H9 (cell line): Measurements from ENCODE around the gene LRP1. TPM values are rescaled to one million over a fixed set of nuclear protein-coding genes. Genes with fewer than 3 reads are reported as not detected.

Source experiments
- DNase-seq: peaks from one replicate; pipeline ENCODE4 v3.0.0-alpha.2; 2017
- H2AFZ ChIP-seq: one replicate; pipeline ENCODE4 v1.6.1; 2013; ENCODE audit warnings: mild to moderate bottlenecking, low read length, control low read depth, moderate library complexity
- H2AK5ac ChIP-seq: 2 replicates; pipeline ENCODE4 v1.6.1; 2013; ENCODE audit warnings: low read length, control low read depth, mixed read lengths; ENCODE audit not compliant: insufficient read length
- H2BK120ac ChIP-seq: one replicate; pipeline ENCODE4 v1.6.1; 2013; ENCODE audit warnings: low read depth, mild to moderate bottlenecking, low read length, control low read depth, inconsistent platforms; ENCODE audit not compliant: poor library complexity, severe bottlenecking
- H2BK12ac ChIP-seq: 2 replicates; pipeline ENCODE4 v1.6.1; 2013; ENCODE audit warnings: low read length, control low read depth, mixed read lengths, low read depth; ENCODE audit not compliant: insufficient read length
- H2BK15ac ChIP-seq: 2 replicates; pipeline ENCODE4 v1.6.1; 2013; ENCODE audit warnings: low read depth, low read length, control low read depth
- H2BK20ac ChIP-seq: one replicate; pipeline ENCODE4 v1.6.1; 2013; ENCODE audit warnings: low read depth, mild to moderate bottlenecking, low read length, control low read depth, inconsistent platforms; ENCODE audit not compliant: poor library complexity, severe bottlenecking
- H2BK5ac ChIP-seq: 2 replicates; pipeline ENCODE4 v1.6.1; 2013; ENCODE audit warnings: low read length, control low read depth, mixed read lengths; ENCODE audit not compliant: insufficient read length
- H3K14ac ChIP-seq: 2 replicates; pipeline ENCODE4 v1.6.1; 2013; ENCODE audit warnings: low read length, control low read depth; ENCODE audit not compliant: insufficient read depth
- H3K18ac ChIP-seq: 2 replicates; pipeline ENCODE4 v1.6.1; 2013; ENCODE audit warnings: low read depth, mild to moderate bottlenecking, mixed read lengths, low read length, control low read depth; ENCODE audit not compliant: insufficient read length
- H3K23ac ChIP-seq: 2 replicates; pipeline ENCODE4 v1.6.1; 2013; ENCODE audit warnings: low read length, control low read depth, mixed read lengths, low read depth; ENCODE audit not compliant: insufficient read length
- H3K23me2 ChIP-seq: 2 replicates; pipeline ENCODE4 v1.6.1; 2013; ENCODE audit warnings: low read depth, mild to moderate bottlenecking, mixed read lengths, low read length, control low read depth; ENCODE audit not compliant: insufficient read length, poor library complexity, severe bottlenecking
- H3K27ac ChIP-seq: 2 replicates; pipeline ENCODE4 v1.5.1; 2013; ENCODE audit warnings: low read length, control low read depth, mixed read lengths, low read depth; ENCODE audit not compliant: insufficient read length
- H3K27me3 ChIP-seq: 2 replicates; pipeline ENCODE4 v1.6.1; 2013; ENCODE audit warnings: low read length, control low read depth, inconsistent platforms; ENCODE audit not compliant: insufficient read depth
- H3K4ac ChIP-seq: 2 replicates; pipeline ENCODE4 v1.6.1; 2013; ENCODE audit warnings: low read depth, mild to moderate bottlenecking, control low read depth, inconsistent platforms, low read length, moderate library complexity
- H3K4me1 ChIP-seq: 2 replicates; pipeline ENCODE4 v1.6.1; 2013; ENCODE audit warnings: low read length, control low read depth, inconsistent platforms; ENCODE audit not compliant: insufficient read depth
- H3K4me2 ChIP-seq: 2 replicates; pipeline ENCODE4 v1.6.1; 2013; ENCODE audit warnings: low read length, control low read depth, mixed read lengths; ENCODE audit not compliant: insufficient read length, insufficient read depth
- H3K56ac ChIP-seq: 2 replicates; pipeline ENCODE4 v1.6.1; 2013; ENCODE audit warnings: low read depth, mild to moderate bottlenecking, mixed read lengths, low read length, control low read depth; ENCODE audit not compliant: insufficient read length
- H3K79me1 ChIP-seq: 2 replicates; pipeline ENCODE4 v1.6.1; 2013; ENCODE audit warnings: low read depth, mild to moderate bottlenecking, moderate library complexity, low read length, control low read depth, inconsistent platforms; ENCODE audit not compliant: insufficient read depth, poor library complexity, severe bottlenecking
- H3K79me2 ChIP-seq: 2 replicates; pipeline ENCODE4 v1.6.1; 2013; ENCODE audit warnings: low read length, control low read depth, inconsistent platforms; ENCODE audit not compliant: insufficient read depth
- H3K9ac ChIP-seq: 2 replicates; pipeline ENCODE4 v1.6.1; 2013; ENCODE audit warnings: low read length, control low read depth, mixed read lengths; ENCODE audit not compliant: insufficient read length; ENCODE audit errors: extremely low read depth
- H3K9me3 ChIP-seq: one replicate; pipeline ENCODE4 v1.6.1; 2013; ENCODE audit warnings: low read depth, low read length, inconsistent platforms; ENCODE audit not compliant: control insufficient read depth
- H3T11ph ChIP-seq: one replicate; pipeline ENCODE4 v1.6.1; 2013; ENCODE audit warnings: mild to moderate bottlenecking, low read length, control low read depth, inconsistent platforms
- H4K20me1 ChIP-seq: one replicate; pipeline ENCODE4 v1.6.1; 2013; ENCODE audit not compliant: control insufficient read depth, insufficient read length, insufficient read depth
- H4K5ac ChIP-seq: 2 replicates; pipeline ENCODE4 v1.6.1; 2013; ENCODE audit warnings: low read depth, mild to moderate bottlenecking, mixed read lengths, low read length, control low read depth; ENCODE audit not compliant: insufficient read length
- H4K8ac ChIP-seq: replicated peaks from 2 replicates; pipeline ENCODE4 v1.6.1; 2013; ENCODE audit warnings: low read length, control low read depth, mixed read lengths, low read depth; ENCODE audit not compliant: insufficient read length
- H4K91ac ChIP-seq: 2 replicates; pipeline ENCODE4 v1.6.1; 2013; ENCODE audit warnings: low read depth, mild to moderate bottlenecking, moderate library complexity, mixed read lengths, low read length, control low read depth; ENCODE audit not compliant: insufficient read length
- H3K27ac Mint-ChIP-seq, 3 experiments: 2 replicates in 2 of 3; 3 replicates in 1 of 3; pipeline ENCODE4 v1.8.0; 2020 to 2021; ENCODE audit warnings: mixed read lengths in 3 of 3, mild to moderate bottlenecking in 1 of 3, moderate library complexity in 1 of 3
- H3K27me3 Mint-ChIP-seq: 2 replicates; pipeline ENCODE4 v1.8.0; 2021; ENCODE audit warnings: low read depth, mild to moderate bottlenecking, moderate library complexity, mixed read lengths
- H3K36me3 Mint-ChIP-seq, 3 experiments: 2 replicates in 2 of 3; 3 replicates in 1 of 3; pipeline ENCODE4 v1.8.0; 2020 to 2021; ENCODE audit warnings: low read depth in 3 of 3, mixed read lengths in 3 of 3; ENCODE audit not compliant: insufficient read depth in 1 of 3
- H3K4me1 Mint-ChIP-seq, 2 experiments: 2 replicates each; pipeline ENCODE4 v1.8.0; 2020; ENCODE audit warnings: mixed read lengths in 2 of 2
- H3K4me3 Mint-ChIP-seq, 2 experiments: 2 replicates in 1 of 2; 3 replicates in 1 of 2; pipeline ENCODE4 v1.8.0; 2020 to 2021; ENCODE audit warnings: mild to moderate bottlenecking in 2 of 2, mixed read lengths in 2 of 2, moderate library complexity in 1 of 2
- H3K9me3 Mint-ChIP-seq, 2 experiments: 2 replicates in 1 of 2; 3 replicates in 1 of 2; pipeline ENCODE4 v1.8.0; 2020; ENCODE audit warnings: mild to moderate bottlenecking in 2 of 2, mixed read lengths in 2 of 2, moderate library complexity in 1 of 2
- WGBS: extraction: QIAGEN DNeasy Blood & Tissue Kit; methylation state at CpG from one replicate; pipeline ENCODE4 v1.1.7; 2013; ENCODE audit warnings: missing lambda C conversion rate, low lambda C conversion rate, mixed read lengths; ENCODE audit not compliant: insufficient read length; ENCODE audit errors: extremely low coverage; 5-methylcytosine and 5-hydroxymethylcytosine counted together
- total RNA-seq: library from RNA; stranded (reverse); gene quantifications from 2 replicates; pipeline ENCODE4 v1.2.1, GENCODE V29; 2021
- TF ChIP-seq, protein P1 (sequence below): fragments of 200-600 bp; sonication (generic); conservative IDR thresholded peaks from 3 replicates; pipeline ENCODE4 v1.8.0; 2021; ENCODE audit warnings: antibody characterized with exemption, mild to moderate bottlenecking

Gene LRP1
- total RNA-seq, 1 experiment from 2014 or later = 115 TPM

DNA sequence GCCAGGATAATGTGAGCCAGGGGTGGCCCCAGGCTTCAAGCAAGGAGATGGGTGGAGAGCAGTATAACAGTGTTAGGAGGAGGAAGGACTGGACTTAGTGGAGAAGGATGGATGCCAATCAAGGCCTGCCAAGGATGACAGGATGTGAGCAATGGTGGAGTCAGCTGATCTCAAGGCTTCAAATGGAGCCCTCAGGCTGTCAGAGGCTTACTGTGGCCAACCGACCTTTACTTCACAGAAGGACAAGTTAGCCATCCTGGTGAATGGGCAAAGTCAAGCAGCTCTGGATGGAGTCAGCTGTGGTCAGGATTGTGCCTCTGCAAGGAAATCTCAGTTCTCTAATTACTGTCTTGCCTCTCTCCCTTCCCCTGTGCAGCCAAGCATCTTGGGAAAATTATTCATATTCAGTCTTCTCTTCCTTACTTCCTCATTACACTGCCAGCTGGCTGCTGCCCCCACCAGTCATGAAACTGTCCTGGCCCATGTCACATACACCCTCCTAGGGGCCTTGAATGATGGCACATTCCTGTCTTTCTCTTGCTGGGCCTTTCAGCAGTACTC is 9.5 kb upstream of the LRP1 start:
- Histone ChIP-seq H2BK20ac (no peak overlapping the region), H2BK5ac (no peak overlapping the region), H2AFZ (no peak overlapping the region), H3K56ac (no peak overlapping the region), H4K91ac (no peak overlapping the region), H2BK15ac (no peak overlapping the region), H3K23me2 (no peaks in the 10 kb centered on the region), H4K20me1 (no peaks in the 10 kb centered on the region), H3K79me2 (no peaks in the 10 kb centered on the region), H3T11ph (no peak overlapping the region), H3K79me1 (no peaks in the 10 kb centered on the region), H2BK12ac (no peak overlapping the region), H3K4me2 (no peak overlapping the region), H3K18ac (no peak overlapping the region), H3K9me3 (no peaks in the 10 kb centered on the region), H3K27me3 (no peaks in the 10 kb centered on the region), H3K14ac (no peak overlapping the region), H2BK120ac (no peak overlapping the region), H3K23ac (no peak overlapping the region), H3K27ac (no peak overlapping the region), H2AK5ac (no peak overlapping the region), H3K4ac (no peak overlapping the region), H3K9ac (no peak overlapping the region), H4K5ac (no peak overlapping the region), H4K8ac (no peak overlapping the region), H3K4me1 (no peaks in the 10 kb centered on the region)
- Mint-ChIP-seq H3K4me3 (no peak overlapping the region), H3K36me3 (peaks cover 3 to 8% (median 6%) of the 10 kb centered on the region in 3 experiments; a peak in 6 of 7 replicates), H3K27ac (no peak overlapping the region; a peak in 1 of 7 replicates), H3K4me1 (peaks cover 0 to 2% of the 10 kb centered on the region in 2 experiments; a peak in 1 of 4 replicates), H3K9me3 (peaks cover 3 to 4% of the 10 kb centered on the region in 2 experiments; a peak in 3 of 5 replicates), H3K27me3 (peaks cover 6% of the 10 kb centered on the region)
- no CpG with 5 or more reads among the region's 1 CpG for WGBS
- DNase-seq = no peak
- TF ChIP-seq, protein P1, sequence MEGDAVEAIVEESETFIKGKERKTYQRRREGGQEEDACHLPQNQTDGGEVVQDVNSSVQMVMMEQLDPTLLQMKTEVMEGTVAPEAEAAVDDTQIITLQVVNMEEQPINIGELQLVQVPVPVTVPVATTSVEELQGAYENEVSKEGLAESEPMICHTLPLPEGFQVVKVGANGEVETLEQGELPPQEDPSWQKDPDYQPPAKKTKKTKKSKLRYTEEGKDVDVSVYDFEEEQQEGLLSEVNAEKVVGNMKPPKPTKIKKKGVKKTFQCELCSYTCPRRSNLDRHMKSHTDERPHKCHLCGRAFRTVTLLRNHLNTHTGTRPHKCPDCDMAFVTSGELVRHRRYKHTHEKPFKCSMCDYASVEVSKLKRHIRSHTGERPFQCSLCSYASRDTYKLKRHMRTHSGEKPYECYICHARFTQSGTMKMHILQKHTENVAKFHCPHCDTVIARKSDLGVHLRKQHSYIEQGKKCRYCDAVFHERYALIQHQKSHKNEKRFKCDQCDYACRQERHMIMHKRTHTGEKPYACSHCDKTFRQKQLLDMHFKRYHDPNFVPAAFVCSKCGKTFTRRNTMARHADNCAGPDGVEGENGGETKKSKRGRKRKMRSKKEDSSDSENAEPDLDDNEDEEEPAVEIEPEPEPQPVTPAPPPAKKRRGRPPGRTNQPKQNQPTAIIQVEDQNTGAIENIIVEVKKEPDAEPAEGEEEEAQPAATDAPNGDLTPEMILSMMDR = no peak
